Adipocyte (in vitro differentiated cells): ENCODE measurements around the gene COL25A1.
A peak's percentile ranks its signal among the peaks of the same experiment; 100 is the strongest.

Experiments
- DNase-seq: peaks from one replicate; pipeline ENCODE4 v3.0.0-alpha.2; 2015; ENCODE audit warnings: low read depth
- H3K27me3 ChIP-seq: replicated peaks from 2 replicates; pipeline ENCODE4 v1.7.0; 2013; ENCODE audit warnings: mild to moderate bottlenecking, low read length, moderate library complexity; ENCODE audit not compliant: control insufficient read depth, insufficient read depth
- H3K36me3 ChIP-seq: 2 replicates; pipeline ENCODE4 v1.7.0; 2013; ENCODE audit warnings: low read length, mild to moderate bottlenecking, moderate library complexity; ENCODE audit not compliant: control insufficient read depth, insufficient read depth, severe bottlenecking
- H3K4me1 ChIP-seq: 2 replicates; pipeline ENCODE4 v1.7.0; 2013; ENCODE audit warnings: mild to moderate bottlenecking, low read length, moderate library complexity; ENCODE audit not compliant: control insufficient read depth, insufficient read depth
- H3K4me3 ChIP-seq: 2 replicates; pipeline ENCODE4 v1.7.0; 2013; ENCODE audit warnings: mild to moderate bottlenecking, low read length, moderate library complexity
- H3K9ac ChIP-seq: 2 replicates; pipeline ENCODE4 v1.7.0; 2013; ENCODE audit warnings: mild to moderate bottlenecking, low read length, moderate library complexity
- H3K9me3 ChIP-seq: 2 replicates; pipeline ENCODE4 v1.7.0; 2013; ENCODE audit warnings: mild to moderate bottlenecking, low read length, moderate library complexity; ENCODE audit not compliant: control insufficient read depth

Gene COL25A1

DNA sequence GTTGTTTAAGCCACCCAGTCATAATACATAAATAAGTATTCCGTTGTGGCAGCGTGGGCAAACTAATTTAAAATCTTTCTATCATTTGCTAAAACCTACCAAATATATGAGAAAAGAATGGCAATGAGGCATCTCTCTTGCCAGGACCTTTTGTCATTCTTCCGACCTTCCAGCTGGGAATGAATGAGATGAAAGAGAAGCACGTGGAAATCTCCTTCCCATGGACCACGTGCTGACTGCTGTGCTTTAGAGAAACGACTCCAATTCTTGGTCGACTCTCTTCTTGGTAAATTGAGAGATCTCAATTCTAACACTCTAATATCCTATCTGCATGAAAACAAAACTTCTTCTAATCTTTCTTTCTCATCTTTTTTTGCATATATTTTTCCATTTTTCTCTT lies 116.5 kb downstream of the COL25A1 start:
- Histone ChIP-seq H3K27me3 (no peaks in the 10 kb centered on the region), H3K9me3 (no peaks in the 10 kb centered on the region), H3K4me1 (peaks cover 18% of the 10 kb centered on the region), H3K4me3 (no peak overlapping the region), H3K36me3 (no peaks in the 10 kb centered on the region), H3K9ac (no peak overlapping the region)
- DNase-seq = no peak

DNA sequence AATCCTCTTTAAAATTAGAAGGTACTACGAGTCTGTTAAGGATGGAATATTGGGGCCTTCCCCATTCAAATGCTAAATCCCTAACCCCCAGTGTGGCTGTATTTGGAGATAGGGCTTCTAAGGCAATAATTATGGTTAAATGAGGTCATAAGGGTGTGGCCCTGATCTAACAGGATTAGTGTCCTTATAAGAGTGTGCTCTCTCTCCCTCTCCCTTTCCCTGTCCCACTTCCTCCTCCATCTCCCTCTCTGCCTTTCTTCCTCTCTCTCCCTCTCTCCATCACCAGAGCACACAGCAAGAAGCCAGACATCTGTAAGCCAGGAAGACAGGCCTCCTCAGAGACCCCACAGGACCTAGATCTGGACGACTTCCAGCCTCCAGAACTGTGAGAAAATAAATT lies 116.9 kb downstream of the COL25A1 start:
- Histone ChIP-seq H3K4me1 (peaks cover 18% of the 10 kb centered on the region), H3K9me3 (no peaks in the 10 kb centered on the region), H3K4me3 (no peak overlapping the region), H3K9ac (no peak overlapping the region), H3K36me3 (no peaks in the 10 kb centered on the region), H3K27me3 (no peaks in the 10 kb centered on the region)
- DNase-seq = no peak

DNA sequence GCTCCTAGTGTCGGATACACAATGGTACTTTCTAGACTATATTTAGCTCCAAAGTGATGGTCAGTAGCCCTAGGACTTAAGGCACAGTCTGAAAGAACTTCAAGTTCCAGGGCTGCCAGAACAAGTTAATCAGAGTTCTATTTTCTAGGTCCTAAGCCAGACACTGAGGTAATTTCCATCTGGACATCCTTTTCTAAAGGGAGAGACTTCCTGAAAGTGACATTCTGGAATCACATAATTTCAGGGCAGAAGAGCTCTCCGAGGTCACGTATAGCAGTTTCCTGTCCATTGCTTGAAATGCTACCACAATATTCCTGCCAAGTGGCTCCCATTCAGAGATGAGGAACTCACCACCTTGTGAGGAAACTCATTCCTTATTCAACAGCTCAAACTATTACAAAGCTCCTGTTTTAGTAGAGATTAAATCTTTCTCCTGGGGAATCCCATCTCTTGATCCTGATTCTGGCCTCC lies 117.9 kb downstream of the COL25A1 start:
- no peak for DNase-seq
- Histone ChIP-seq H3K36me3 (no peaks in the 10 kb centered on the region), H3K9me3 (no peaks in the 10 kb centered on the region), H3K27me3 (no peaks in the 10 kb centered on the region), H3K9ac (no peak overlapping the region), H3K4me1 (peaks cover 18% of the 10 kb centered on the region), H3K4me3 (peak overlapping the region; percentile 32)

DNA sequence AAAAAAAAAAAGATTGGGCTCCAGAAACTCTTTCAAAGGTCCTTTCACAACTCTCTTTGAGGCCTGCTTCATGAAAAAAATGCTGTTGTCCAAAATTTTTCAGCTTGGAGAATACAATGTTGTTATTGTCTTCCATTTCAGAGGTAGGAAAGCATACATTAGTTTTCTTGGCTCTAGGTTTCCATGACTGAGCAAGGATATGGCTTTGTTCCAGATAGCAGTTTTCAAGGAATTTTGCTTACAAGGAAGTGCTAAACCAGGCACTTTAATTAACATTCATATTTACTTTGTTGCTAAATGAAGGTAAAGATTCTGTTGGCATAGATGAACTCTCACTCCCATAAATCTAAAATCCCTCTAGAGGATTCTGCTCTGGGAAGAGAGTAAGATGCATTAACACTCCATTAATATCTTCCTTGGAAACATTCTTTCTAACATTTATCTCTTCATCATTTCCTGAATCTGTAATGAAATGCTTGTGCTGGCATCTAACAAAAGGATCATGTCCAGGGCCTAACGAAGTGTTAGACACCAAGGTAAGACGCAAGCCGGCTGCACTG lies 118.4 kb downstream of the COL25A1 start:
- DNase-seq = no peak
- Histone ChIP-seq H3K9ac (no peak overlapping the region), H3K4me1 (peaks cover 18% of the 10 kb centered on the region), H3K4me3 (peak overlapping the region; percentile 32), H3K27me3 (no peaks in the 10 kb centered on the region), H3K36me3 (no peaks in the 10 kb centered on the region), H3K9me3 (no peaks in the 10 kb centered on the region)

DNA sequence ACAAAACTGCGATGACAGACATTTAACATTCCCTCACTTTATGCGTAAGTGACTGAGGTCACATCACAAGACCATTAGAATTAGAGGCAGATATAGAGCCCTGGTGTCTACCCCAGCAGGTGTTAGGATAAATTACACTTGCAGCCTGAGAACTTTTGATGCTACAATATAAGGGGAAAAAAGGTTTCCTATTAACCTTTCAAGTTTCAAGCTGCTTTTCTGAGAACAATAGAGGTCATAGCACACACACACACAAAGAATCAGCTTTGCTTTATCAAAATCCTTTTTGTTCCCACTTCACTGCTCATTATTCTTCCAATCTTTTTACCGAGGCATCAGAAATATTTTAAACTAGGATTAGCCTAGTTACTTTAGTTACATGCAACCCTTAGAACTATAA lies 119.8 kb downstream of the COL25A1 start:
- Histone ChIP-seq H3K36me3 (no peaks in the 10 kb centered on the region), H3K4me3 (no peak overlapping the region), H3K27me3 (no peaks in the 10 kb centered on the region), H3K4me1 (peaks cover 18% of the 10 kb centered on the region), H3K9me3 (no peaks in the 10 kb centered on the region), H3K9ac (no peak overlapping the region)
- no peak for DNase-seq

DNA sequence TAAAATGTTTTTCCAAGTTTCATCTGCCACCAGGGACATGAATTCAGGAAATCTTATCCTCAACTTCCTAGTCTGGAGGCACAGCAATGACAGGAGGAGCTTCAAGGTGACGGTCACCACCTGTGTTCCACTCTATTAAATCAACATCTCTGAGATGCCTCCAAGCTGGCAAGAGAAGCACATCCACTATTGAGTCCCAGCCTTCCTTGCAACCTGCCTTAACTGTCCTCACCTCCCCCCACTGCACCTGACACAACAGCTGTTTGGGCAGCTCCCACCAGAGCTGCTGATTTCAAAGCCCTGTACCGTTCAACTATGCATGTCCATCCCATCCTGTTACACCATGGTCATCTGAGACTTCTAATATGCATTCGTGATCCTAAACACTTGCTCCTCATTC lies 123.4 kb downstream of the COL25A1 start:
- no peak overlapping the region for H3K9ac ChIP-seq
- no peaks in the 10 kb centered on the region for H3K27me3 ChIP-seq
- DNase-seq = no peak
- no peak overlapping the region for H3K4me3 ChIP-seq
- H3K36me3 ChIP-seq = no peaks in the 10 kb centered on the region
- H3K4me1 ChIP-seq = peaks cover 6% of the 10 kb centered on the region
- H3K9me3 ChIP-seq = no peaks in the 10 kb centered on the region

DNA sequence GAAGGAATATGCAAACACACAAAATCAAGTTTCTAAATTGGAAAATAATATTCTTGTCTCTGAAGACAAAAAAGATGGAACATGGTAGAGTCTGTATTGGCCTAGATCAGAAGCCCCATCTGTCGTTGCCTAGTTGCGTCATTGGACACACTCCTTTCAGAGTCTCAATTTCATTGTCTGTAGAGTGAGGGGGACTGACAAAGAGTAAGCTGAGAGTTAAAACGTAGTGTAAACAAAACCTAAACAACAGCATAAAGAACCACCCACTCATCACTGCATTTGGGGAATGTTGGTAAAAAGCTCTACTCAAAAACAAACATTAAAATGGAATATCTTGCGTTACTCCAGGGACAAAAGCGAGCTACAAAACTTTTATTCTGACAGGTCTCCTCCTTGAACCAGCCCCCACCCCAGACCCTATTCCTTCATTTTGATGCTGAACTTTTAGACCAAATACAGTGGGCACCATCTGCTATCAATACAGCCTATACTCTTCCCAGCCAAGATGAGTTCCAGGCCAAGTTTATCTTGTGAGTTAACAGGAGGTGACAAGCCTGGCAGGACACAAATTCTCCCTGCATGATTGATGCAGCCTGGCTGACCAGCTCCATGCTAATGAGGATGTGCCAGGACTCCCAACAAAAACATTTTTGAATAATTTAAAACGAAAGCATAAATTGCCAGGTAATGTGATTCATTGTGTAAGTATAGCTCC lies 125.2 kb downstream of the COL25A1 start:
- no peak for DNase-seq
- H3K36me3 ChIP-seq = no peaks in the 10 kb centered on the region

DNA sequence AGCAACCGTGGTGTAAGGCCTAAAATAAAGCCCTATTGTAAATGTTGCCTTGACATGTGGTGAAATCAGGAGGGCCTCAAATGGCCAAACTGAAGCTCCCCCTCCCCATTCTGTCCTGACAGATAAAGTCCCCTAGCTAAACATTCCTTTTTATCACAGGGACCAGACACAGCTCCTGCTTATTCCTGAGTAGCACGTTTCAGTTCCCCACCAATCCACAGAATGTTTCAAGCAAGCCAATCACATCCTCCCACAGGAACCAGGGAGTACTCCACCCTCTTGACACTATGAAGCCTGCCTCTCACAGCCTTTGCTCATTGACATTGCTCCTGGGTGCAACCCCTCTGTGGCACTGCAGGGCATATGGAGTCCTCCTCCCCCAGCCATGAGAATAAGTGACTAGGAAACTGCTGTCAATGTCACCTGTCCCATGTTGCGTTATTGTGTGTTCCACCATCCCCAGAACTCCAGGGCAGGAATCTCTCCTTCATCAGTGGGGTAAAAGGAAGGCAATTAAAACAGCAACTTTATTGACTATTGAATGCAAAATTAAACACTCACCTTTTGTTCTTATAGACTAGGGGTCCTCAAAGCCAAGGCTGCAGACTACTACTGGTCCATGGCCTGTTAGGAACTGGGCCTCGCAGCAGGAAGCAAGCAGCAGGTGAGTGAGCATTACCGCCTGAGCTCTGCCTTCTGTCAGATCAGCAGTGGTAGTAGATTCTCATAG lies 128.1 kb downstream of the COL25A1 start:
- DNase-seq = no peak
- H3K9ac ChIP-seq = no peak overlapping the region
- H3K36me3 ChIP-seq = no peaks in the 10 kb centered on the region
- H3K9me3 ChIP-seq = no peaks in the 10 kb centered on the region
- no peak overlapping the region for H3K4me3 ChIP-seq
- H3K4me1 ChIP-seq = peaks cover 3% of the 10 kb centered on the region
- no peaks in the 10 kb centered on the region for H3K27me3 ChIP-seq

More for the DNA sequence above, 125.2 kb downstream of the COL25A1 start:
- Histone ChIP-seq H3K9ac (no peak overlapping the region), H3K27me3 (no peaks in the 10 kb centered on the region), H3K4me3 (no peak overlapping the region), H3K4me1 (no peaks in the 10 kb centered on the region), H3K9me3 (no peaks in the 10 kb centered on the region)

DNA sequence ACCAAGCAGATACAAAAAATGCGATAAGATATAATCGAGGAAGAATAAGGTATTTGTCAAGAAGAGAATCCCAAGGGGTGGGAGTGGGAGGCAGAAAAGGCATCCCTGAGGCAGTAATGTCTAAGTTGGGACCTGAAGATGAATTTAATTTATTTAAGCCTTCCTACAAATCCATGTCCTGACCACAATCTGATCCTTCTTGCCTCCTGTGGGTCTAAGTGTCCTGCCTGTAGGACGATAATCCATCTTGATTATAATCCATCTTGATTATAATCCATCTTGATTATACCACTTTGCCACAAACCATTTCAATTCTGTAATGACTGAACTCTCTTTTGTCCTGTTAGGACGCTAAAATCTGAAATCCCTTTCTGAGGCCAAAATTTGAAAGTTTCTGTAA lies 130.2 kb downstream of the COL25A1 start:
- Histone ChIP-seq H3K27me3 (no peaks in the 10 kb centered on the region), H3K4me3 (no peak overlapping the region), H3K4me1 (peaks cover 3% of the 10 kb centered on the region), H3K9ac (no peak overlapping the region), H3K9me3 (no peaks in the 10 kb centered on the region), H3K36me3 (no peaks in the 10 kb centered on the region)
- DNase-seq = no peak

DNA sequence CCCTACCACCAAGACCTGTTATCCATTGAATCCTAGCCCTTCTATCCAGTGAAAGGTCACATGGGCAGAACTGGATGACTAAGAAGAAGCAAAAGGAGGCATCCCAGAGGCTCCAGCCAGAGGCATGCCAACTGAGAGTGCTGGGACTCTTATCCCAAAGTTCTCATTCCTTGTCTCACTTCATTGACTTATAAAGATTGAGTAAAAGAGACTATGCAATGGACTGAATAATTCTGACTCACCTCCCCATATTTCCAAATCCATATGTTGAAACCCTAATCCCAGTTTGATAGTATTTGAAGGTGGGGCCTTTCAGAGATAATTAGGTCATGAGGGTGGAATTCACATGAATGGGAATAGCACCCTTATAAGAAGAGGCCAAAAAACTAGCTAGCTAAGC lies 131.4 kb downstream of the COL25A1 start:
- Histone ChIP-seq H3K9me3 (no peaks in the 10 kb centered on the region), H3K9ac (no peak overlapping the region), H3K4me1 (peaks cover 3% of the 10 kb centered on the region), H3K4me3 (no peak overlapping the region), H3K36me3 (no peaks in the 10 kb centered on the region), H3K27me3 (no peaks in the 10 kb centered on the region)
- DNase-seq = no peak

DNA sequence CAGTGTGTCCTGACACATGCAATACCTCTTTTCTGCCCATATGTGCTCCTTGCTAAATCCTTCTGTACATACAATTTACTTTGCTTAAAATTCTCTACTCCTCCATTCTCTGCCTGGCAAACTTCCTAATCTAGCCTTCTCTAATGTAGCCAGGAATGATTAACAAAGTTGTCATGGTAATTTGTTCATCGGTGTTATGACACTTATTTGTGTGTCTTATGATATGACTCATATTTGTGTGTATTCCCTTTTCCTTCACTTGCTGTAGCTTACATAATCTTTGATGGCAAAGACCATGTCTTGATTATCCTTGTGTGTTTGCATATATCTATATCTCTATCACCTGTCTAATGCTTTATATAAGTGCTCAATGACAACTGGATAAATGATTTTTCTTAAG lies 133.3 kb downstream of the COL25A1 start:
- no peak for DNase-seq
- peaks cover 3% of the 10 kb centered on the region for H3K4me1 ChIP-seq

More for the DNA sequence above, 133.3 kb downstream of the COL25A1 start:
- Histone ChIP-seq H3K4me3 (no peak overlapping the region), H3K27me3 (no peaks in the 10 kb centered on the region), H3K36me3 (no peaks in the 10 kb centered on the region), H3K9me3 (no peaks in the 10 kb centered on the region), H3K9ac (no peak overlapping the region)
